HFFc6 (cell line): ENCODE measurements around the gene EPB41L2. TPM values are rescaled to one million over a fixed set of nuclear protein-coding genes. Genes with fewer than 3 reads are reported as not detected.

Source experiments
- DNase-seq: peaks from one replicate; pipeline ENCODE4 v3.0.0-alpha.2; 2018
- H3K27ac Mint-ChIP-seq: 2 replicates; pipeline ENCODE4 v1.8.0; 2020; ENCODE audit warnings: mild to moderate bottlenecking, mixed read lengths
- H3K27me3 Mint-ChIP-seq: 2 replicates; pipeline ENCODE4 v1.8.0; 2021; ENCODE audit warnings: mild to moderate bottlenecking, moderate library complexity, mixed read lengths; ENCODE audit not compliant: insufficient read depth
- H3K36me3 Mint-ChIP-seq: 2 replicates; pipeline ENCODE4 v1.8.0; 2021; ENCODE audit warnings: low read depth, mixed read lengths
- H3K4me1 Mint-ChIP-seq: 2 replicates; pipeline ENCODE4 v1.8.0; 2020; ENCODE audit warnings: low read depth, mixed read lengths
- H3K4me3 Mint-ChIP-seq: 2 replicates; pipeline ENCODE4 v1.8.0; 2020; ENCODE audit warnings: mild to moderate bottlenecking, moderate library complexity, mixed read lengths
- H3K9me3 Mint-ChIP-seq: 2 replicates; pipeline ENCODE4 v1.8.0; 2020; ENCODE audit warnings: mild to moderate bottlenecking, mixed read lengths
- CTCF ChIP-seq: fragments of 200-600 bp; sonication (generic); IDR thresholded peaks from 2 replicates; pipeline ENCODE4 v1.5.0; 2021; ENCODE audit warnings: antibody characterized with exemption, mild to moderate bottlenecking
- total RNA-seq, 6 experiments: library from RNA; stranded (reverse); fragmentation: NEBNext Ultra II Directional; extraction: Animal tissue kit (Norgen Biotek cat#: 25700); gene quantifications; 2 replicates in 1 of 6; 3 replicates in 5 of 6; pipeline ENCODE4 v1.2.3, GENCODE V29; 2021

The EPB41L2 gene
- total RNA-seq, 6 experiments from 2014 or later: 39.3 to 73.8 (median 60.7) TPM

- TF ChIP-seq CTCF: no peak
- Mint-ChIP-seq H3K4me1 (peaks cover 29% of the 10 kb centered on the region), H3K27ac (peak overlapping the region; percentile 48), H3K36me3 (peaks cover 11% of the 10 kb centered on the region; the same call in 1 of the 2 replicates), H3K4me3 (peak overlapping the region; percentile 6; the same call in 1 of the 2 replicates), H3K27me3 (peaks cover 1% of the 10 kb centered on the region; the same call in 1 of the 2 replicates), H3K9me3 (no peaks in the 10 kb centered on the region)
- no peak for DNase-seq
Observed at GRCh38 chr6:130997061-130997753, 65.8 kb downstream of the EPB41L2 start.

DNA sequence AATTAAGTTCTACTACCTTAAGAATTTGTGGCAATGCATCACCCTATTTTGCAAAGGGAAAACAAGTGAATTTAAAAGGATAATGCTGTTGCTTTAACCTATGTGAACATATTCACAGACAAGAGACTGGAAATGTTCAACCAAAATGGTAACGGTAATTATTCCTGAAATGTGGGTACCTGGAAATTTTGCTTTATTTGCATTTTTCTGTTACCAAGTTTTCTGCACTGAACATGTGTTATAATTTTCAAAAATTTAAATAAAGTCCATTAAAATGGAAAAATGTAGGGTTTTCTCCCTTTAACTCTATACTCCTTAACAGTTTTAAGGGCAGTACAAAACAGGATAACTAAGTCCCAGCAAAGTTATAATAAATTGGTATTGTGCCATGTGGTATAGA lies 66.4 kb downstream of the EPB41L2 start:
- H3K27ac Mint-ChIP-seq: no peak overlapping the region
- DNase-seq: no peak
- H3K4me1 Mint-ChIP-seq: peaks cover 24% of the 10 kb centered on the region
- H3K36me3 Mint-ChIP-seq: peaks cover 11% of the 10 kb centered on the region; the same call in 1 of the 2 replicates
- H3K27me3 Mint-ChIP-seq: peaks cover 1% of the 10 kb centered on the region; the same call in 1 of the 2 replicates
- no peak overlapping the region for H3K4me3 Mint-ChIP-seq
- no peak for TF ChIP-seq CTCF
- no peaks in the 10 kb centered on the region for H3K9me3 Mint-ChIP-seq

DNA sequence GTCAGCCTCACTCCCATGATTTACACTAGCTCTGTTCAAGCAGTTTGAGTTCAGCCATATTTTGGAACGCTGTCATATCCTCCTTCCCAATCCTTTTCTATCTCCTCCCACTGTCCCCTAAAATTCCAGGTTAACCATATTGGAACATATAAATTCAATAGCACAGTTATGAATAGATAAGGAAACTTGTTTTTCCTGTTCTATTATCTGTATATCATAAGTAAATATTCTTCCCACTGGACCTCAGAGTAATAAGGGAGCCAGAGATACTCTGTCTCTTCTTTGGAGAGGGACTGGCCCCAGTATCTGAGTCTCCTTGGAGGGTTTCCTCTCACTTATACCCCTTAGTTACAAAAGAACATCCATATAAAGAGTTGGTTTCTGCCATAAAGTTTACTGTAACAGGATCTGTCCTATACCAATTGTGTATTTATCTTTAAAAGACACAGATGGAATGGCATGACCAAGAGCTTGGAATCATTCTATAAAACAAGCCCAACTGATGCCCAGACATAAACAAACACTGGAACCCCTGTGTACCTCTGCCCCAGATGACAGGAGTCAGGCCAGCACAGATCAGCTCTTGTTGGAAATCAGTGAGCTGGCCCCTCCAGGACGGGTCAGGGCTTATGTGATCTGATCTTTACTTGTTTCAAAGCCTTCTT lies 67.1 kb downstream of the EPB41L2 start:
- DNase-seq: no peak
- Mint-ChIP-seq H3K27me3 (peaks cover 1% of the 10 kb centered on the region; the same call in 1 of the 2 replicates), H3K36me3 (peaks cover 11% of the 10 kb centered on the region; the same call in 1 of the 2 replicates), H3K4me3 (no peak overlapping the region), H3K4me1 (peaks cover 24% of the 10 kb centered on the region), H3K9me3 (no peaks in the 10 kb centered on the region), H3K27ac (peak overlapping the region; percentile 14; the same call in 1 of the 2 replicates)
- no peak for TF ChIP-seq CTCF

DNA sequence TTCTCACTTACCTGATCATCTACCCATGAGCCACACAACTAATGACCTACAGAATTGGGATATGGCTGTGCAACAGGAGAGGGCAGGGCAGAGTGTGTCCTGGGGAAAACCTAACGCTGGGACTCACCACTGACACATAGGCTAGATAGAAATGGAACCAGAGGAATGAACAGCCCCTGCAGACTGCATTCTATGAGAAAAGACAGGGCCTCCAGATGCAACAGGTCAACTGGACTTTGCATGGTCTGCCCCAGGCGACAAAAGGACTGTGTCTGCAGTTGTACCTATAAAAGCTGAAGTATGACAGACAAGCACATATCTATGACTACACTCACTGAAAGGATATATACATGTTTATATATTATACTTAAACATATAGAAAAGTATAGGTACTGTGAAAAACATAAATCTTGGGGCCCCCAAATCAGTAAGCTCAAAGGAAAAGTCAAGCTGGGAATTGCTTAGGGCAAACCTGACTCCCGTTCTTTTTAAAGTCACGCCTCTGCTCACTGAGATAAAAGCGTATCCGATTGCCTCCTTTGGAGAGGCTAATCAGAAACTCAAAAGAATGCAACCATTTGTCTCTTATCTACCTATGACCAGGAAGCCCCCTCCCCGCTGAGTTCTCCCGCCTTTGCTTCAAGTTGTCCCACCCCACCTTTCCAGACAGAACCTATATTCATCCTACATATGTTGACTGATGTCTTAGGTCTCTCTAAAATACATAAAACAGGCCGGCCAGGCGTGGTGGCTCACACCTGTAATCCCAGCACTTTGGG lies 68.5 kb downstream of the EPB41L2 start:
- H3K27ac Mint-ChIP-seq: no peak overlapping the region
- peaks cover 1% of the 10 kb centered on the region; the same call in 1 of the 2 replicates for H3K27me3 Mint-ChIP-seq
- H3K4me1 Mint-ChIP-seq: peaks cover 24% of the 10 kb centered on the region
- H3K4me3 Mint-ChIP-seq: no peak overlapping the region
- H3K9me3 Mint-ChIP-seq: no peaks in the 10 kb centered on the region
- peaks cover 11% of the 10 kb centered on the region; the same call in 1 of the 2 replicates for H3K36me3 Mint-ChIP-seq
- DNase-seq: no peak
- no peak for TF ChIP-seq CTCF

GRCh38 chr6:130993292-130993765 lies 69.7 kb downstream of the EPB41L2 start:
- DNase-seq: no peak

More at GRCh38 chr6:130993292-130993765, 69.7 kb downstream of the EPB41L2 start:
- Mint-ChIP-seq H3K27me3 (no peaks in the 10 kb centered on the region), H3K4me3 (no peak overlapping the region), H3K4me1 (peaks cover 24% of the 10 kb centered on the region), H3K36me3 (peaks cover 11% of the 10 kb centered on the region; the same call in 1 of the 2 replicates), H3K27ac (no peak overlapping the region), H3K9me3 (no peaks in the 10 kb centered on the region)
- no peak for TF ChIP-seq CTCF
